Sigmoid colon (tissue), 7 donors: Measurements from ENCODE around the gene KRTAP10-5. TPM values are rescaled to one million over a fixed set of nuclear protein-coding genes. Genes with fewer than 3 reads are reported as not detected.

Source experiments
- DNase-seq: peaks from one replicate; pipeline ENCODE4 v3.0.0-alpha.2; 2019
- H3K27ac ChIP-seq, 4 donors: fragments of 200-600 bp; sonication (generic); one replicate each; pipeline ENCODE4 v1.5.1; 2016 to 2019; ENCODE audit warnings: mild to moderate bottlenecking in 1 of 4
- H3K27me3 ChIP-seq, 3 donors: fragments of 200-600 bp; sonication (generic); one replicate each; pipeline ENCODE4 v1.5.1; 2019; ENCODE audit warnings: mild to moderate bottlenecking in 1 of 3
- H3K36me3 ChIP-seq, 4 donors: fragments of 200-600 bp; sonication (generic); one replicate each; pipeline ENCODE4 v1.5.1; 2016 to 2019
- H3K4me1 ChIP-seq, 4 donors: fragments of 200-600 bp; sonication (generic); one replicate each; pipeline ENCODE4 v1.5.1; 2017 to 2019
- H3K4me3 ChIP-seq, 4 donors: fragments of 200-600 bp; sonication (generic); one replicate each; pipeline ENCODE4 v1.5.1; 2017 to 2019; ENCODE audit warnings: mild to moderate bottlenecking in 2 of 4, moderate library complexity in 1 of 4
- H3K9me3 ChIP-seq, 4 donors: fragments of 200-600 bp in 3 of 4; sonication (generic) in 3 of 4; one replicate each; pipeline versions ENCODE4 v1.5.1 to v1.6.1; 2013 to 2019
- CTCF ChIP-seq, 4 experiments: fragments of 450-650 bp in 3 of 4; fragments of 200-600 bp in 1 of 4; IDR thresholded peaks; one replicate each; pipeline ENCODE4 v1.5.1; 2016 to 2019; ENCODE audit warnings: antibody characterized with exemption in 4 of 4, mild to moderate bottlenecking in 3 of 4, moderate library complexity in 2 of 4
- EP300 ChIP-seq, 4 donors: sonication (generic); formaldehyde crosslinking; IDR thresholded peaks; one replicate each; pipeline ENCODE4 v1.6.1; 2017; ENCODE audit warnings: antibody characterized with exemption in 4 of 4
- POLR2A ChIP-seq, 2 donors: fragments of 450-650 bp; IDR thresholded peaks; one replicate each; pipeline ENCODE4 v1.6.1; 2016; ENCODE audit warnings: antibody characterized with exemption in 2 of 2, mild to moderate bottlenecking in 2 of 2, moderate library complexity in 2 of 2
- POLR2AphosphoS5 ChIP-seq, 4 donors: sonication (generic); formaldehyde crosslinking; IDR thresholded peaks; one replicate each; pipeline ENCODE4 v1.6.1; 2017; ENCODE audit warnings: antibody characterized with exemption in 4 of 4
- WGBS, 2 donors: extraction: QIAGEN DNeasy Blood & Tissue Kit; methylation state at CpG; one replicate each; pipeline ENCODE4 v1.1.7; 2013; 5-methylcytosine and 5-hydroxymethylcytosine counted together
- intact Hi-C: fragments of 100-400 bp; cut with DNase I; formaldehyde crosslinking; loops from one replicate; pipeline ENCODE4 v1.15.1; 2023
- polyA plus RNA-seq, 3 donors: library from polyadenylated mRNA; stranded (reverse); fragments of 200-250 nt; gene quantifications; one replicate each; pipeline ENCODE4 v1.2.3, GENCODE V29; 2013
- total RNA-seq, 4 donors: library from RNA; depleted of rRNA; stranded (reverse); fragments of >200 nt; gene quantifications; one replicate each; pipeline ENCODE4 v1.1.0, GENCODE V29; 2016
- donor health status: healthy with polysubstance abuse.
- donor health status: Bipolar disorder and iron deficiency.
- donor health status: healthy.

Gene KRTAP10-5
- total and polyA plus RNA-seq, 7 donors, result not detected

GRCh38 chr21:44549525-44550211 is 30.7 kb downstream of the KRTAP10-5 start:
- intact Hi-C loops, result no loop called here
- WGBS, 2 donors, result 70 to 71% methylated on average over 25 of the region's 25 CpGs
- no peak overlapping the region for H3K4me3 ChIP-seq

DNA sequence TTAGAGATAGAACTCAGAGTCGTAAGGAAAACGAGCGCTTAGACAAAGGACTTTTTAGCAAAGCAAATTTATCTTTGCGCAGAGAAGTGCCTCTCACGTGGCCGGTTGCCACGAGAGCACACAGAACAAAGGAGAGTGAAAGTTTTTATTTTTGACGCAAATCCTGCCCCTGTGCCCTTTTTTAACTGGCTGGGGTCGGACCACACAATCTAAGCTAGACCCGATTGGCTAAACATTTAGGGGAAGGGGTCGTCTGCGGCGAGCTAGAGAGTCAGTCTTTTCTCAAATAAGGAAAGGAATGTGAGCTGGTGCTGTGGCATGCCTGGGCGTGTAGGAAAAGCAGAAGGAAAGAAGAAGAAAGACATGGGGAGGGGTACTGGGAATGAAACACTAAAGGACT is 31.5 kb downstream of the KRTAP10-5 start:
- Histone ChIP-seq H3K36me3 (no peaks in the 10 kb centered on the region), H3K4me3 (no peak overlapping the region), H3K27me3 (peaks cover 0 to 30% (median 0%) of the 10 kb centered on the region in 3 donors), H3K9me3 (peaks cover 0 to 6% (median 0%) of the 10 kb centered on the region in 4 donors), H3K4me1 (peaks cover 0 to 7% (median 4%) of the 10 kb centered on the region in 4 donors), H3K27ac (no peak overlapping the region)
- no peak for DNase-seq
- intact Hi-C loops, result no loop called here
- 36 to 42% methylated on average over 14 of the region's 14 CpGs for WGBS, 2 donors
- TF ChIP-seq EP300 (IDR thresholded peaks at IDR 0.05), result no peak
- no peak for TF ChIP-seq POLR2AphosphoS5 (IDR thresholded peaks at IDR 0.05)
- no peak for TF ChIP-seq CTCF (IDR thresholded peaks at IDR 0.05)
- TF ChIP-seq POLR2A (IDR thresholded peaks at IDR 0.05), result no peak

More at GRCh38 chr21:44549525-44550211, 30.7 kb downstream of the KRTAP10-5 start:
- DNase-seq, result no peak
- TF ChIP-seq POLR2AphosphoS5 (IDR thresholded peaks at IDR 0.05), result no peak
- no peak for TF ChIP-seq POLR2A (IDR thresholded peaks at IDR 0.05)
- TF ChIP-seq EP300 (IDR thresholded peaks at IDR 0.05), result no peak
- no peak for TF ChIP-seq CTCF (IDR thresholded peaks at IDR 0.05)
- peaks cover 0 to 30% (median 0%) of the 10 kb centered on the region in 3 donors for H3K27me3 ChIP-seq
- H3K27ac ChIP-seq, result no peak overlapping the region
- H3K4me1 ChIP-seq, result peaks cover 0 to 7% (median 4%) of the 10 kb centered on the region in 4 donors
- H3K9me3 ChIP-seq, result peaks cover 0 to 9% (median 0%) of the 10 kb centered on the region in 4 donors
- no peaks in the 10 kb centered on the region for H3K36me3 ChIP-seq

DNA sequence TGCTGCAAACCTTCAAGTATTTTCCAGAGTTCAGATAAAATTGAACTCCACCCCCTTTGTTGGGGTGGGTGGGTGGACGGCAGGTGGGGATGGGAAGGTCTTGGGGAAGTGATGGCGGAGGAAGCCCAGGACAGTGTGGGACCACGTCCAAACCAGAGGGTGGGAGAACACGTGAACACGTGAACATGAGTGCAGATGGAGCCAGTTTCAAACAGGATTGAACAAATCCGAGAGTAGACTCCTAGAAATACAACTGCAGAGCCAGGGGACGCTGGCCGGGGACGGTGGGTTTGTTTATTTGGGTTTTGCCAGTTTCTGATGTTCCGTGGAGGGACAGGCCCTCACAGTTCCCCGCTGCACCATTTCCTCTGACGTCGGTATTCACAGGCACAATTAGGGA is 32.0 kb downstream of the KRTAP10-5 start:
- Histone ChIP-seq H3K27me3 (peaks cover 0 to 30% (median 0%) of the 10 kb centered on the region in 3 donors), H3K27ac (no peak overlapping the region), H3K36me3 (no peaks in the 10 kb centered on the region), H3K9me3 (peaks cover 0 to 8% (median 0%) of the 10 kb centered on the region in 4 donors), H3K4me3 (no peak overlapping the region), H3K4me1 (peaks cover 0 to 7% (median 4%) of the 10 kb centered on the region in 4 donors)
- TF ChIP-seq CTCF (IDR thresholded peaks at IDR 0.05), result no peak
- no peak for TF ChIP-seq EP300 (IDR thresholded peaks at IDR 0.05)
- no peak for TF ChIP-seq POLR2AphosphoS5 (IDR thresholded peaks at IDR 0.05)
- no peak for TF ChIP-seq POLR2A (IDR thresholded peaks at IDR 0.05)
- intact Hi-C loops, result no loop called here
- 76 to 81% methylated on average over 13 of the region's 13 CpGs for WGBS, 2 donors
- DNase-seq, result no peak

GRCh38 chr21:44547656-44548331 is 32.6 kb downstream of the KRTAP10-5 start:
- TF ChIP-seq CTCF (IDR thresholded peaks at IDR 0.05) (no peak), POLR2A (IDR thresholded peaks at IDR 0.05) (no peak), POLR2AphosphoS5 (IDR thresholded peaks at IDR 0.05) (no peak), EP300 (IDR thresholded peaks at IDR 0.05) (no peak)
- Histone ChIP-seq H3K9me3 (peaks cover 0 to 10% (median 0%) of the 10 kb centered on the region in 4 donors), H3K27me3 (peaks cover 0 to 30% (median 0%) of the 10 kb centered on the region in 3 donors), H3K36me3 (no peaks in the 10 kb centered on the region), H3K4me3 (no peak overlapping the region), H3K4me1 (peaks cover 0 to 7% (median 4%) of the 10 kb centered on the region in 4 donors), H3K27ac (no peak overlapping the region)
- intact Hi-C loops, result no loop called here
- DNase-seq, result no peak
- WGBS, 2 donors, result 43 to 46% methylated on average over 5 of the region's 5 CpGs
